DND-41 (cell line): ENCODE data around the gene SETD1A.

Experiments used
- ATAC-seq: fragments of 200-7000 bp; cut with Tn5 transposase; 3 replicates; pipeline ENCODE4 v1.9.1; 2021; ENCODE audit warnings: low read depth; ENCODE audit not compliant: insufficient read depth
- DNase-seq: peaks from one replicate; pipeline ENCODE4 v3.0.0-alpha.2; 2020
- H2AFZ ChIP-seq: 2 replicates; pipeline ENCODE4 v1.6.0; 2012; ENCODE audit warnings: low read depth, low read length
- H3K27ac ChIP-seq: 2 replicates; pipeline ENCODE4 v1.5.1; 2012; ENCODE audit warnings: low read length, inconsistent platforms
- H3K27me3 ChIP-seq: fragments of 200-600 bp; sonication (generic); 2 replicates; pipeline ENCODE4 v1.6.0; 2012; ENCODE audit warnings: low read length, mild to moderate bottlenecking, inconsistent platforms; ENCODE audit not compliant: insufficient read depth, poor library complexity
- H3K36me3 ChIP-seq: 2 replicates; pipeline ENCODE4 v1.5.1; 2012; ENCODE audit warnings: low read length, inconsistent platforms; ENCODE audit not compliant: insufficient read depth
- H3K4me1 ChIP-seq: 2 replicates; pipeline ENCODE4 v1.5.1; 2012; ENCODE audit warnings: mild to moderate bottlenecking, low read length; ENCODE audit not compliant: insufficient read depth
- H3K4me2 ChIP-seq: 2 replicates; pipeline ENCODE4 v1.6.0; 2012; ENCODE audit warnings: mild to moderate bottlenecking, moderate library complexity, low read length, inconsistent platforms; ENCODE audit not compliant: insufficient read depth
- H3K4me3 ChIP-seq, 2 experiments: fragments of 200-600 bp in 1 of 2; shearing (Covaris generic) in 1 of 2; 2 replicates each; pipeline ENCODE4 v1.5.1; 2012 to 2016; ENCODE audit warnings: inconsistent platforms in 2 of 2, low read length in 2 of 2, mild to moderate bottlenecking in 2 of 2, low read depth in 1 of 2, moderate library complexity in 1 of 2
- H3K79me2 ChIP-seq: 2 replicates; pipeline ENCODE4 v1.6.0; 2012; ENCODE audit warnings: low read length, inconsistent platforms; ENCODE audit not compliant: insufficient read depth
- H3K9ac ChIP-seq: 2 replicates; pipeline ENCODE4 v1.6.0; 2012; ENCODE audit warnings: low read depth, mild to moderate bottlenecking, inconsistent platforms, low read length, moderate library complexity
- H3K9me3 ChIP-seq: 2 replicates; pipeline ENCODE4 v1.5.1; 2012; ENCODE audit warnings: low read length, moderate library complexity, mild to moderate bottlenecking, inconsistent platforms; ENCODE audit not compliant: insufficient read depth, severe bottlenecking
- H4K20me1 ChIP-seq: 2 replicates; pipeline ENCODE4 v1.6.0; 2012; ENCODE audit warnings: low read length; ENCODE audit not compliant: insufficient read depth
- CTCF ChIP-seq: IDR thresholded peaks from 2 replicates; pipeline ENCODE4 v1.5.1; 2012; ENCODE audit warnings: borderline replicate concordance, low read length, moderate library complexity, mild to moderate bottlenecking; ENCODE audit not compliant: poor library complexity, severe bottlenecking; ENCODE audit errors: extremely low read depth
- EZH2 ChIP-seq: IDR thresholded peaks from 3 replicates; pipeline ENCODE4 v1.6.1; 2012; ENCODE audit warnings: borderline replicate concordance, low read depth, mild to moderate bottlenecking, moderate library complexity, low read length, inconsistent platforms; ENCODE audit not compliant: severe bottlenecking

The SETD1A gene

GRCh38 chr16:30953511-30954124 lies 3.9 kb upstream of the SETD1A start:
- no peak overlapping the region for H3K9ac ChIP-seq
- H2AFZ ChIP-seq = 0 out of 2 replicates have a peak overlapping the region, but pooled peaks have one; percentile 12

DNA sequence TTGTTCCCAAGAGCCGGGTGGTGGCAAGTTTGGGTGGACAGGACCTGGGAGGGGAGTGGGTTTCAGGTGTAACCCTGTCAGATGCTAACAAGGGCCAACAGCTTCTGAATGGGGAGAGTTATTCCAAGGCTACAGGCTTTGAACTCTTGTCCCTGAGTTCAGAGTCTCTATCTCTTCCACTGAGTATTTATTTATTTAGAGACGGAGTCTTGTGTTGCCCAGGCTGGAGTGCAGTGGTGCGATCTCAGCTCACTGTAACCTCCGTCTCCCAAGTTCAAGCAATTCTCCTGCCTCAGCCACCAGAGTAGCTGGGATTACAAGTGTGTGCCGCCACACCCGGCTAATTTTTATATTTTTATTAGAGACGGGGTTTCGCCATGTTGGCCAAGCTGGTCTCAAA lies 2.6 kb upstream of the SETD1A start:
- no peak overlapping the region for H2AFZ ChIP-seq
- no peak for ATAC-seq
- H3K4me1 ChIP-seq = peaks cover 40% of the 10 kb centered on the region
- peaks cover 25% of the 10 kb centered on the region for H3K79me2 ChIP-seq
- H3K36me3 ChIP-seq = peaks cover 15% of the 10 kb centered on the region
- peak overlapping the region; percentile 8; the same call in 1 of the 2 replicates for H3K9ac ChIP-seq
- H3K4me3 ChIP-seq = no peak overlapping the region
- H3K4me2 ChIP-seq = no peak overlapping the region
- H4K20me1 ChIP-seq = peaks cover 12% of the 10 kb centered on the region
- no peaks in the 10 kb centered on the region for H3K27me3 ChIP-seq
- DNase-seq = no peak
- H3K27ac ChIP-seq = no peak overlapping the region
- TF ChIP-seq CTCF (no peak), EZH2 (no peak)
- no peaks in the 10 kb centered on the region for H3K9me3 ChIP-seq

More at GRCh38 chr16:30953511-30954124, 3.9 kb upstream of the SETD1A start:
- no peaks in the 10 kb centered on the region for H3K9me3 ChIP-seq
- DNase-seq (peak; percentile 75), ATAC-seq (peak; percentile 47)
- no peaks in the 10 kb centered on the region for H3K27me3 ChIP-seq
- no peak overlapping the region for H3K4me2 ChIP-seq
- H4K20me1 ChIP-seq = peaks cover 3% of the 10 kb centered on the region
- H3K4me3 ChIP-seq = no peak overlapping the region
- TF ChIP-seq CTCF (peak; percentile 79), EZH2 (no peak)
- peak overlapping the region; percentile 51 for H3K27ac ChIP-seq
- H3K36me3 ChIP-seq = peaks cover 1% of the 10 kb centered on the region; the same call in 1 of the 2 replicates
- peaks cover 11% of the 10 kb centered on the region for H3K79me2 ChIP-seq
- H3K4me1 ChIP-seq = peaks cover 32% of the 10 kb centered on the region

DNA sequence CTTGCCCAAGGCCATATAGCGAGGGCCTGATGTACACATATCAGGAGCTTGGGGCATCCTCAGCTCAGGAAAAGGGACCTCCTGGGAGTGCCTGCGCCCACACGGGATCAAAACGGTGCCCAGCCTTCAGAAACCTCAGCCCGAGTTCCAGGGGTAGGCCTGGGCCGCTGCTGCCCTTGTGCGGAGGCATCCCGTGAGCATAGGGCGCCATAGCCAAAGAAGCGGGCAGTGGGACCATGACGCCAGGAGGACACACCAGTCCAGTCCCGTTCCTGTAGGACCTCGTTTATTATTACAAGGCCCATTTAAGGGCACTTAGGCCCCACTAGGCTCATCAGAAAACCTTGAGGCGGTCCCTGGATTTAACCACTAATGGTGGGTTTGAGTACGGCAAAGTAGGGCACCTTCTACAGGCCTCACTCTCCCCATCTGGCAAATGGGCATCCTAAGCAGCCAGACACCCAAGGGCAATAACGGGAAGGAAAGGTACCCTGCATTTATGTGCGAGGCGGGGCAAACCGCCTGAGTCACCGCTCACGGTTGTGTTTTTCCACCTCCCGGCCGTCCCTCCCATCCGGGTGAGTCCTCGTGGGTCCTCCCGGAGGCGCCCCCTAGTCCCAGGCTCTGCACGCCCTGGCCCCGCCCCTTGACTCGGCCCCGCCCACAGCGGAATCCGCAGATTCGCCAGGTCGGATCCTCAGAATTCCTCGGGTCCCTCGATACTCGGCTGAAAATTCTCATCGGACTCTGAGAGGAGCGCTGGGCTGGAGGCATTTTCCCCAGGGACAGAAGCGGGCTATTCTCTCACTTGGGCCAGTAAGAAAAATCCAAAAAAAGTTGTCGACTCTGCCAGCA lies 726 bp upstream of the SETD1A start:
- Histone ChIP-seq H3K27ac (peak overlapping the region; percentile 97), H3K4me1 (peaks cover 36% of the 10 kb centered on the region), H3K4me3 (peak overlapping the region; percentile 59 to 72), H2AFZ (peak overlapping the region; percentile 97), H4K20me1 (peaks cover 20% of the 10 kb centered on the region), H3K9me3 (no peaks in the 10 kb centered on the region), H3K9ac (peak overlapping the region; percentile 96), H3K79me2 (peaks cover 30% of the 10 kb centered on the region), H3K36me3 (peaks cover 33% of the 10 kb centered on the region), H3K4me2 (peak overlapping the region; percentile 99), H3K27me3 (no peaks in the 10 kb centered on the region)
- ATAC-seq (peak; percentile 77), DNase-seq (peak; percentile 89)
- TF ChIP-seq CTCF (peak; percentile 48), EZH2 (no peak)
